ENCODE data around the gene ILKAP.

ILKAP gene

GRCh38 chr2:238163481-238164198 lies 39.9 kb downstream of the ILKAP start:
- FAIRE-seq: no peak

- no peak for FAIRE-seq
Measured at GRCh38 chr2:238162846-238163441, 40.6 kb downstream of the ILKAP start.

- no peak for FAIRE-seq
Measured at GRCh38 chr2:238162251-238162845, 41.1 kb downstream of the ILKAP start.

- no peak for FAIRE-seq
Measured at GRCh38 chr2:238161291-238162051, 42.0 kb downstream of the ILKAP start.

- no peak for FAIRE-seq
Measured at GRCh38 chr2:238160206-238161129, 43.0 kb downstream of the ILKAP start.

- no peak for FAIRE-seq
Measured at GRCh38 chr2:238159661-238160205, 43.8 kb downstream of the ILKAP start.

- no peak for FAIRE-seq
Measured at GRCh38 chr2:238159071-238159539, 44.4 kb downstream of the ILKAP start.

GRCh38 chr2:238158509-238159070 lies 44.9 kb downstream of the ILKAP start, which contains the start of gene ERFE:
TSS of gene ERFE (plus strand) at chr2:238158970. CDS start at chr2:238159008, 38 bp downstream.
- FAIRE-seq: no peak

- no peak for FAIRE-seq
Measured at GRCh38 chr2:238158018-238158508, 45.4 kb downstream of the ILKAP start.

GRCh38 chr2:238157506-238158017 lies 45.9 kb downstream of the ILKAP start:
- FAIRE-seq: no peak

- FAIRE-seq: no peak
Measured at GRCh38 chr2:238155761-238156694, 47.5 kb downstream of the ILKAP start.

- no peak for FAIRE-seq
Measured at GRCh38 chr2:238155051-238155760, 48.3 kb downstream of the ILKAP start.

- FAIRE-seq: no peak
Measured at GRCh38 chr2:238154570-238154969, 48.9 kb downstream of the ILKAP start.

- FAIRE-seq: no peak
Measured at GRCh38 chr2:238152771-238153688, 50.5 kb downstream of the ILKAP start.

GRCh38 chr2:238151628-238152235 lies 51.8 kb downstream of the ILKAP start:
- no peak for FAIRE-seq

- no peak for FAIRE-seq
Measured at GRCh38 chr2:238151205-238151604, 52.3 kb downstream of the ILKAP start.

- no peak for FAIRE-seq
Measured at GRCh38 chr2:238150686-238151085, 52.8 kb downstream of the ILKAP start.

Data from islet of Langerhans (tissue), 1 donor.